OCI-LY1 (cell line): ENCODE measurements around the gene YEATS2.

Experiments
- H2AFZ ChIP-seq: fragments of 200-600 bp; sonication (generic), shearing (Covaris generic); 2 replicates; pipeline ENCODE4 v1.6.0; 2014; ENCODE audit warnings: antibody characterized with exemption, mild to moderate bottlenecking, low read length
- H3F3A ChIP-seq: fragments of 200-600 bp; sonication (generic), shearing (Covaris generic); 2 replicates; pipeline ENCODE4 v1.6.0; 2014; ENCODE audit warnings: mild to moderate bottlenecking, antibody characterized with exemption, low read length, moderate library complexity; ENCODE audit not compliant: insufficient read depth
- H3K27ac ChIP-seq: fragments of 200-600 bp; sonication (generic); 2 replicates; pipeline ENCODE4 v1.5.1; 2014; ENCODE audit warnings: low read length, mixed run types, mild to moderate bottlenecking, low read depth; ENCODE audit not compliant: poor library complexity, severe bottlenecking
- H3K27me3 ChIP-seq: fragments of 200-600 bp; sonication (generic); 2 replicates; pipeline ENCODE4 v1.6.0; 2014; ENCODE audit warnings: antibody characterized with exemption, mild to moderate bottlenecking, low read length, moderate library complexity; ENCODE audit not compliant: insufficient read depth
- H3K36me3 ChIP-seq: fragments of 200-600 bp; sonication (generic); 2 replicates; pipeline ENCODE4 v1.6.1; 2014; ENCODE audit warnings: mild to moderate bottlenecking, antibody characterized with exemption, low read length, moderate library complexity, mixed read lengths; ENCODE audit not compliant: insufficient read depth
- H3K4me1 ChIP-seq: fragments of 200-600 bp; sonication (generic); 2 replicates; pipeline ENCODE4 v1.5.1; 2014; ENCODE audit warnings: mild to moderate bottlenecking, low read length, moderate library complexity; ENCODE audit not compliant: insufficient read depth, severe bottlenecking
- H3K4me2 ChIP-seq: fragments of 200-600 bp; sonication (generic), shearing (Covaris generic); 2 replicates; pipeline ENCODE4 v1.6.1; 2014; ENCODE audit warnings: low read length
- H3K4me3 ChIP-seq: fragments of 200-600 bp; sonication (generic); 2 replicates; pipeline ENCODE4 v1.5.1; 2014; ENCODE audit warnings: low read length, low read depth, mild to moderate bottlenecking, mixed read lengths; ENCODE audit not compliant: poor library complexity, severe bottlenecking
- H3K79me2 ChIP-seq: fragments of 200-600 bp; shearing (Covaris generic); 2 replicates; pipeline ENCODE4 v1.6.1; 2016; ENCODE audit warnings: mixed run types, low read length, mixed read lengths; ENCODE audit not compliant: insufficient read depth
- H3K9ac ChIP-seq: fragments of 200-600 bp; sonication (generic), shearing (Covaris generic); 2 replicates; pipeline ENCODE4 v1.6.1; 2014; ENCODE audit warnings: mild to moderate bottlenecking, low read length, mixed read lengths
- H3K9me2 ChIP-seq: fragments of 200-600 bp; sonication (generic), shearing (Covaris generic); 2 replicates; pipeline ENCODE4 v1.6.1; 2014; ENCODE audit warnings: low read depth, mild to moderate bottlenecking, low read length, mixed read lengths
- H3K9me3 ChIP-seq: fragments of 200-600 bp; shearing (Covaris generic); 2 replicates; pipeline ENCODE4 v1.6.1; 2014; ENCODE audit warnings: low read length, mixed read lengths
- H4K20me1 ChIP-seq: fragments of 200-600 bp; sonication (generic), shearing (Covaris generic); 2 replicates; pipeline ENCODE4 v1.6.0; 2016; ENCODE audit warnings: mild to moderate bottlenecking, low read length; ENCODE audit not compliant: insufficient read depth
- EZH2 ChIP-seq: fragments of 200-600 bp; sonication (generic), shearing (Covaris generic); IDR thresholded peaks from 2 replicates; pipeline ENCODE4 v1.8.0; 2017; ENCODE audit warnings: borderline replicate concordance, mixed run types, mild to moderate bottlenecking, antibody characterized with exemption, low read length, moderate library complexity, mixed read lengths
- TF ChIP-seq, protein P1 (sequence below): fragments of 200-600 bp; sonication (generic), shearing (Covaris generic); IDR thresholded peaks from 2 replicates; pipeline ENCODE4 v1.5.1; 2017; ENCODE audit warnings: mild to moderate bottlenecking, antibody characterized with exemption, low read length, moderate library complexity, mixed read lengths

The YEATS2 gene

DNA sequence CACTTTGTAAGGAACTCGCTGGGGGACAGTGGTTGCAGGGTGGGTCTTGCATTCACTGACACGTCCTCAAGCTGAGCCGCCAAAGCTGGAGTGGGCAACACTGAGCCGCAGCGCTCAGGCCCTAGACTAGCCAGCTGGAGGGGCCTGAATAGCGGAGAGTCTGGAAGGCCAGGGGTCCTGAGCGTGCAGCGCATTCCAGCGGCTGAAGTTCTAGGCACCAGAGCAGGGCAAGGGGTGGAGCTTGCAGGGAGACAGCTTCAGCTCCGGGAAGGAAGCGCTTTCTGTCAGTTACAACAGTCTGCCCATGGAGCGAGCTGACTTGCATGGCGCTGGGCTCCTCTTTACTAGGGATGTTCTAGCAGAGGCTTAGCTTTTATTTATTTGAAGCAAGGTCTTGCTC is 125.0 kb downstream of the YEATS2 start:
- no peaks in the 10 kb centered on the region for H3K27me3 ChIP-seq
- no peaks in the 10 kb centered on the region for H3K9me3 ChIP-seq
- H3K4me3 ChIP-seq, result no peak overlapping the region
- TF ChIP-seq, protein P1, sequence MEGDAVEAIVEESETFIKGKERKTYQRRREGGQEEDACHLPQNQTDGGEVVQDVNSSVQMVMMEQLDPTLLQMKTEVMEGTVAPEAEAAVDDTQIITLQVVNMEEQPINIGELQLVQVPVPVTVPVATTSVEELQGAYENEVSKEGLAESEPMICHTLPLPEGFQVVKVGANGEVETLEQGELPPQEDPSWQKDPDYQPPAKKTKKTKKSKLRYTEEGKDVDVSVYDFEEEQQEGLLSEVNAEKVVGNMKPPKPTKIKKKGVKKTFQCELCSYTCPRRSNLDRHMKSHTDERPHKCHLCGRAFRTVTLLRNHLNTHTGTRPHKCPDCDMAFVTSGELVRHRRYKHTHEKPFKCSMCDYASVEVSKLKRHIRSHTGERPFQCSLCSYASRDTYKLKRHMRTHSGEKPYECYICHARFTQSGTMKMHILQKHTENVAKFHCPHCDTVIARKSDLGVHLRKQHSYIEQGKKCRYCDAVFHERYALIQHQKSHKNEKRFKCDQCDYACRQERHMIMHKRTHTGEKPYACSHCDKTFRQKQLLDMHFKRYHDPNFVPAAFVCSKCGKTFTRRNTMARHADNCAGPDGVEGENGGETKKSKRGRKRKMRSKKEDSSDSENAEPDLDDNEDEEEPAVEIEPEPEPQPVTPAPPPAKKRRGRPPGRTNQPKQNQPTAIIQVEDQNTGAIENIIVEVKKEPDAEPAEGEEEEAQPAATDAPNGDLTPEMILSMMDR, result no peak
- TF ChIP-seq EZH2, result no peak
- H3K9ac ChIP-seq, result no peak overlapping the region
- no peaks in the 10 kb centered on the region for H3K9me2 ChIP-seq
- H3K79me2 ChIP-seq, result no peaks in the 10 kb centered on the region
- H3K27ac ChIP-seq, result no peak overlapping the region
- no peaks in the 10 kb centered on the region; the same call in 1 of the 2 replicates for H3K36me3 ChIP-seq
- peaks cover 9% of the 10 kb centered on the region; the same call in 1 of the 2 replicates for H3F3A ChIP-seq
- H4K20me1 ChIP-seq, result no peaks in the 10 kb centered on the region
- no peak overlapping the region for H3K4me2 ChIP-seq
- H3K4me1 ChIP-seq, result peaks cover 16% of the 10 kb centered on the region
- H2AFZ ChIP-seq, result no peak overlapping the region

DNA sequence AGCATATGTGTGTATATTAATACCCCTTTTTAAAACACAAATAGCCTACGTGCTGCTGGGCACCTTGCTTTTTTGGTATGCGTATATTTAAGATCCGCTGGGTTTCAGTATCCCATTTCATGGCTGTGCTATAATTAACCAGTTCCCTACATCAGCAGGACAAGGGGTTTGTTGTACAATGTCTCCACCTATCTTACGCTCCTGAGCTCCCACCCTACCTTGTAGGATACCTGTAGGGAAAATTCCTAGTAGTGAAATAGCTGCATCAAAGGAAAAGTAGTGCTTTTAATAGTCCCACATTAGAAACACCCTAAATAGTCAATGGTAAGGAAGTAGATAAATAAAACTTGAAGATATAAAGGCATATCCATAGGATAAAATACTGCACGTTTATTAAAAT is 126.4 kb downstream of the YEATS2 start:
- Histone ChIP-seq H3K27me3 (no peaks in the 10 kb centered on the region), H3K4me3 (peak overlapping the region; percentile 64), H3K4me2 (peak overlapping the region; percentile 68), H3K9me3 (no peaks in the 10 kb centered on the region), H4K20me1 (no peaks in the 10 kb centered on the region), H3F3A (peaks cover 9% of the 10 kb centered on the region; the same call in 1 of the 2 replicates), H3K36me3 (peaks cover under 1% of the 10 kb centered on the region; the same call in 1 of the 2 replicates), H3K27ac (no peak overlapping the region), H3K79me2 (no peaks in the 10 kb centered on the region), H3K4me1 (peaks cover 16% of the 10 kb centered on the region), H3K9me2 (no peaks in the 10 kb centered on the region), H2AFZ (no peak overlapping the region), H3K9ac (no peak overlapping the region; the same call in 1 of the 2 replicates)
- TF ChIP-seq EZH2, result no peak
- TF ChIP-seq, protein P1, result no peak

DNA sequence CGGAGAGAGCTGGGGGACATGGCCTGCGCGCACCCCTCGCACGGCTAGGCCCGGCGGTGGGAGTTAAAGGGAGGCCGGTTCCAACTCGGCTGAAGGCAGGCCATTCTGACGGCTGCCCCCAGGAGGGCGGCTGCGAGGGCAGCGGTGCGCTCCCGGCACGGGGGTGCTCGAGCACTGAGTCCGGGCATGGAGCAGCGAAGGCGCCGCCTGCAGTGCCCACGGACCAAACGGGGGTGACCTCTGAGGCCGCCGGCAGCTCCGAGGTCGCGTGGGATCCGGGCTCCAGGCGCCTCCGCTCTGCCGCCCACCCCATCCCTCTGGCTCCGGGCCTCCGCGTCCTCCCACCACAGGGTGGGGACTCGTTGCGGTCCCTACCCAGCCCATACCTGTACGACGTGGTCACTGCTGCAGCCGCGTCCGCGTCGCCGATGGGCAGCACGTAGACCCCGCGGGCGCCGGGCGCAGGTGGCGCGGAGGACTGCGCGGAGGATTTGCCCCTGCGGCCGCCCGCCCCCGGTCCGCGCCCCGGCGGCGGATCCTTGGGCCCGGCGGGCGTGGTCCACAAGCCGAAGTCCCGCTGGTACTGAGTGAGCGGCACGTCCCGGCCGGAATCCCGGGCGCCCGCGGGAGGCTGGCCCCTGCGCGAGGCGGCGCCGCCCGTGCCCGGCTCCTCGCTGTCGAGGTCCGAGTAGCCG is 127.3 kb downstream of the YEATS2 start:
- Histone ChIP-seq H3K9me3 (no peaks in the 10 kb centered on the region), H3F3A (peaks cover 9% of the 10 kb centered on the region; the same call in 1 of the 2 replicates), H2AFZ (no peak overlapping the region), H3K4me3 (peak overlapping the region; percentile 64), H3K9me2 (no peaks in the 10 kb centered on the region), H4K20me1 (no peaks in the 10 kb centered on the region), H3K79me2 (no peaks in the 10 kb centered on the region), H3K9ac (peak overlapping the region; percentile 62), H3K27ac (no peak overlapping the region), H3K4me2 (peak overlapping the region; percentile 68), H3K27me3 (no peaks in the 10 kb centered on the region), H3K4me1 (peaks cover 16% of the 10 kb centered on the region), H3K36me3 (peaks cover 10% of the 10 kb centered on the region)
- TF ChIP-seq, protein P1, result no peak; the same call in 1 of the 2 replicates
- TF ChIP-seq EZH2, result no peak
